Epithelial cell of proximal tubule (primary cell): ENCODE measurements around the gene MED13L. TPM values are rescaled to one million over a fixed set of nuclear protein-coding genes. Genes with fewer than 3 reads are reported as not detected.

Source experiments
- DNase-seq: peaks from one replicate; pipeline ENCODE4 v3.0.0-alpha.2; 2011; ENCODE audit warnings: low read depth
- H3K4me3 ChIP-seq: 2 replicates; pipeline ENCODE4 v1.5.1; 2011; ENCODE audit warnings: low read depth, mild to moderate bottlenecking, low read length
- CTCF ChIP-seq: conservative IDR thresholded peaks from 2 replicates; pipeline ENCODE4 v1.5.1; 2012; ENCODE audit warnings: low read depth, mild to moderate bottlenecking, low read length
- total RNA-seq: library from RNA; depleted of rRNA; stranded (reverse); fragments of >200 nt; gene quantifications from 2 replicates; pipeline ENCODE4 v1.2.3, GENCODE V29; 2015

MED13L gene
- total RNA-seq, 1 donor from 2014 or later = 37.9 TPM

- DNase-seq = no peak
- TF ChIP-seq CTCF = no peak
- H3K4me3 ChIP-seq = no peak overlapping the region
Measured at GRCh38 chr12:115914122-115914521, 363.4 kb downstream of the MED13L start.

- no peak for DNase-seq
- TF ChIP-seq CTCF = no peak
- H3K4me3 ChIP-seq = no peak overlapping the region
Measured at GRCh38 chr12:115912440-115912839, 365.1 kb downstream of the MED13L start.

- H3K4me3 ChIP-seq = no peak overlapping the region
- no peak for TF ChIP-seq CTCF
- no peak for DNase-seq
Measured at GRCh38 chr12:115911360-115911759, 366.1 kb downstream of the MED13L start.

GRCh38 chr12:115910057-115910456, 367.4 kb downstream of the MED13L start:
- no peak for TF ChIP-seq CTCF
- no peak overlapping the region for H3K4me3 ChIP-seq

More at GRCh38 chr12:115910057-115910456, 367.4 kb downstream of the MED13L start:
- no peak for DNase-seq
